ENCODE results near the gene GPR52. TPM values are rescaled to one million over a fixed set of nuclear protein-coding genes. Genes with fewer than 3 reads are reported as not detected.

GPR52 gene
- polyA plus RNA-seq, 1 of the 3 experiments (the other 2 are of a cell fraction) = 0.08 TPM

- no peaks in the 10 kb centered on the region for H3K36me3 ChIP-seq (replicated peaks in 1 of 2; ENCODE audit: control insufficient read depth in 1 of 2, insufficient read depth in 2 of 2, low read length in 1 of 2)
- POLR2A ChIA-PET = no interaction called here
- no peaks in the 10 kb centered on the region for H3K9me3 ChIP-seq
- no peaks in the 10 kb centered on the region for H3F3A ChIP-seq (replicated peaks; ENCODE audit: insufficient read depth)
- no peak for DNase-seq
- H2AFZ ChIP-seq (ENCODE audit: low read depth) = no peak overlapping the region
- no peaks in the 10 kb centered on the region for H4K20me1 ChIP-seq (ENCODE audit: insufficient read depth)
- H3K27ac ChIP-seq (ENCODE audit: low read depth in 2 of 2, low read length in 1 of 2) = no peak overlapping the region
- no peaks in the 10 kb centered on the region for H3K27me3 ChIP-seq (ENCODE audit: insufficient read depth)
- no peaks in the 10 kb centered on the region for H3K9me2 ChIP-seq
- TF ChIP-seq JUND (IDR thresholded peaks at IDR 0.05) (no peak), RCOR1 (IDR thresholded peaks at IDR 0.05; ENCODE audit: low read length) (no peak), TCF12 (IDR thresholded peaks at IDR 0.05) (no peak), MAX (IDR thresholded peaks at IDR 0.05; ENCODE audit: low read depth) (no peak), CHD2 (IDR thresholded peaks at IDR 0.05; ENCODE audit: low read length, partially characterized antibody) (no peak), CTCF (IDR thresholded peaks at IDR 0.05) (no peak), GABPA (IDR thresholded peaks at IDR 0.05; ENCODE audit: low read depth) (no peak), GATA2 (CRISPR knock-in tag; IDR thresholded peaks at IDR 0.05) (no peak), EZH2phosphoT487 (IDR thresholded peaks at IDR 0.05; ENCODE audit: borderline replicate concordance, low read depth) (no peak), SIN3A (IDR thresholded peaks at IDR 0.05; ENCODE audit: borderline replicate concordance, low read depth, low read length) (no peak), EP300 (IDR thresholded peaks at IDR 0.05; ENCODE audit: borderline replicate concordance in 1 of 2, low read depth in 1 of 2, low read length in 1 of 2) (no peak), NFIC (IDR thresholded peaks at IDR 0.05; ENCODE audit: borderline replicate concordance) (no peak), MEF2A (IDR thresholded peaks at IDR 0.05; ENCODE audit: borderline replicate concordance, low read depth) (no peak), REST (IDR thresholded peaks at IDR 0.05; ENCODE audit: low read depth, low read length) (no peak), TEAD4 (IDR thresholded peaks at IDR 0.05; ENCODE audit: borderline replicate concordance, insufficient read depth) (no peak), ELF1 (IDR thresholded peaks at IDR 0.05) (no peak)
- TF ChIP-seq, protein P1, sequence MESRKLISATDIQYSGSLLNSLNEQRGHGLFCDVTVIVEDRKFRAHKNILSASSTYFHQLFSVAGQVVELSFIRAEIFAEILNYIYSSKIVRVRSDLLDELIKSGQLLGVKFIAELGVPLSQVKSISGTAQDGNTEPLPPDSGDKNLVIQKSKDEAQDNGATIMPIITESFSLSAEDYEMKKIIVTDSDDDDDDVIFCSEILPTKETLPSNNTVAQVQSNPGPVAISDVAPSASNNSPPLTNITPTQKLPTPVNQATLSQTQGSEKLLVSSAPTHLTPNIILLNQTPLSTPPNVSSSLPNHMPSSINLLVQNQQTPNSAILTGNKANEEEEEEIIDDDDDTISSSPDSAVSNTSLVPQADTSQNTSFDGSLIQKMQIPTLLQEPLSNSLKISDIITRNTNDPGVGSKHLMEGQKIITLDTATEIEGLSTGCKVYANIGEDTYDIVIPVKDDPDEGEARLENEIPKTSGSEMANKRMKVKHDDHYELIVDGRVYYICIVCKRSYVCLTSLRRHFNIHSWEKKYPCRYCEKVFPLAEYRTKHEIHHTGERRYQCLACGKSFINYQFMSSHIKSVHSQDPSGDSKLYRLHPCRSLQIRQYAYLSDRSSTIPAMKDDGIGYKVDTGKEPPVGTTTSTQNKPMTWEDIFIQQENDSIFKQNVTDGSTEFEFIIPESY (IDR thresholded peaks at IDR 0.05; ENCODE audit: borderline replicate concordance, low read depth) = no peak
- TF ChIP-seq, protein P2, sequence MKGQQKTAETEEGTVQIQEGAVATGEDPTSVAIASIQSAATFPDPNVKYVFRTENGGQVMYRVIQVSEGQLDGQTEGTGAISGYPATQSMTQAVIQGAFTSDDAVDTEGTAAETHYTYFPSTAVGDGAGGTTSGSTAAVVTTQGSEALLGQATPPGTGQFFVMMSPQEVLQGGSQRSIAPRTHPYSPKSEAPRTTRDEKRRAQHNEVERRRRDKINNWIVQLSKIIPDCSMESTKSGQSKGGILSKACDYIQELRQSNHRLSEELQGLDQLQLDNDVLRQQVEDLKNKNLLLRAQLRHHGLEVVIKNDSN (IDR thresholded peaks at IDR 0.05; ENCODE audit: borderline replicate concordance, low read depth) = no peak
- no peaks in the 10 kb centered on the region for H3K79me2 ChIP-seq (ENCODE audit: insufficient read depth)
- WGBS (ENCODE audit: low lambda C conversion rate) = 93% methylated on average over 2 of the region's 2 CpGs
- no peak overlapping the region for H3K9ac ChIP-seq
- CTCF ChIA-PET = no interaction called here
- no peak overlapping the region for H3K4me2 ChIP-seq
- no peaks in the 10 kb centered on the region for H3K4me1 ChIP-seq (ENCODE audit: control insufficient read depth in 1 of 2, insufficient read depth in 2 of 2, low read depth in 1 of 2, low read length in 1 of 2)
- no peak overlapping the region for H3K4me3 ChIP-seq (ENCODE audit: low read depth in 2 of 2, low read length in 1 of 2)
Observed at GRCh38 chr1:174417921-174418320, 29.8 kb upstream of the GPR52 start.

All from SK-N-SH (cell line).